H9 (cell line): ENCODE data around the gene ZNF350. TPM values are rescaled to one million over a fixed set of nuclear protein-coding genes. Genes with fewer than 3 reads are reported as not detected.

Experiments
- DNase-seq: peaks from one replicate; pipeline ENCODE4 v3.0.0-alpha.2; 2017
- H2AFZ ChIP-seq: one replicate; pipeline ENCODE4 v1.6.1; 2013; ENCODE audit warnings: mild to moderate bottlenecking, low read length, control low read depth, moderate library complexity
- H2AK5ac ChIP-seq: 2 replicates; pipeline ENCODE4 v1.6.1; 2013; ENCODE audit warnings: low read length, control low read depth, mixed read lengths; ENCODE audit not compliant: insufficient read length
- H2BK120ac ChIP-seq: one replicate; pipeline ENCODE4 v1.6.1; 2013; ENCODE audit warnings: low read depth, mild to moderate bottlenecking, low read length, control low read depth, inconsistent platforms; ENCODE audit not compliant: poor library complexity, severe bottlenecking
- H2BK12ac ChIP-seq: 2 replicates; pipeline ENCODE4 v1.6.1; 2013; ENCODE audit warnings: low read length, control low read depth, mixed read lengths, low read depth; ENCODE audit not compliant: insufficient read length
- H2BK15ac ChIP-seq: 2 replicates; pipeline ENCODE4 v1.6.1; 2013; ENCODE audit warnings: low read depth, low read length, control low read depth
- H2BK20ac ChIP-seq: one replicate; pipeline ENCODE4 v1.6.1; 2013; ENCODE audit warnings: low read depth, mild to moderate bottlenecking, low read length, control low read depth, inconsistent platforms; ENCODE audit not compliant: poor library complexity, severe bottlenecking
- H2BK5ac ChIP-seq: 2 replicates; pipeline ENCODE4 v1.6.1; 2013; ENCODE audit warnings: low read length, control low read depth, mixed read lengths; ENCODE audit not compliant: insufficient read length
- H3K14ac ChIP-seq: 2 replicates; pipeline ENCODE4 v1.6.1; 2013; ENCODE audit warnings: low read length, control low read depth; ENCODE audit not compliant: insufficient read depth
- H3K18ac ChIP-seq: 2 replicates; pipeline ENCODE4 v1.6.1; 2013; ENCODE audit warnings: low read depth, mild to moderate bottlenecking, mixed read lengths, low read length, control low read depth; ENCODE audit not compliant: insufficient read length
- H3K23ac ChIP-seq: 2 replicates; pipeline ENCODE4 v1.6.1; 2013; ENCODE audit warnings: low read length, control low read depth, mixed read lengths, low read depth; ENCODE audit not compliant: insufficient read length
- H3K23me2 ChIP-seq: 2 replicates; pipeline ENCODE4 v1.6.1; 2013; ENCODE audit warnings: low read depth, mild to moderate bottlenecking, mixed read lengths, low read length, control low read depth; ENCODE audit not compliant: insufficient read length, poor library complexity, severe bottlenecking
- H3K27ac ChIP-seq: 2 replicates; pipeline ENCODE4 v1.5.1; 2013; ENCODE audit warnings: low read length, control low read depth, mixed read lengths, low read depth; ENCODE audit not compliant: insufficient read length
- H3K27me3 ChIP-seq: 2 replicates; pipeline ENCODE4 v1.6.1; 2013; ENCODE audit warnings: low read length, control low read depth, inconsistent platforms; ENCODE audit not compliant: insufficient read depth
- H3K4ac ChIP-seq: 2 replicates; pipeline ENCODE4 v1.6.1; 2013; ENCODE audit warnings: low read depth, mild to moderate bottlenecking, control low read depth, inconsistent platforms, low read length, moderate library complexity
- H3K4me1 ChIP-seq: 2 replicates; pipeline ENCODE4 v1.6.1; 2013; ENCODE audit warnings: low read length, control low read depth, inconsistent platforms; ENCODE audit not compliant: insufficient read depth
- H3K4me2 ChIP-seq: 2 replicates; pipeline ENCODE4 v1.6.1; 2013; ENCODE audit warnings: low read length, control low read depth, mixed read lengths; ENCODE audit not compliant: insufficient read length, insufficient read depth
- H3K56ac ChIP-seq: 2 replicates; pipeline ENCODE4 v1.6.1; 2013; ENCODE audit warnings: low read depth, mild to moderate bottlenecking, mixed read lengths, low read length, control low read depth; ENCODE audit not compliant: insufficient read length
- H3K79me1 ChIP-seq: 2 replicates; pipeline ENCODE4 v1.6.1; 2013; ENCODE audit warnings: low read depth, mild to moderate bottlenecking, moderate library complexity, low read length, control low read depth, inconsistent platforms; ENCODE audit not compliant: insufficient read depth, poor library complexity, severe bottlenecking
- H3K79me2 ChIP-seq: 2 replicates; pipeline ENCODE4 v1.6.1; 2013; ENCODE audit warnings: low read length, control low read depth, inconsistent platforms; ENCODE audit not compliant: insufficient read depth
- H3K9ac ChIP-seq: 2 replicates; pipeline ENCODE4 v1.6.1; 2013; ENCODE audit warnings: low read length, control low read depth, mixed read lengths; ENCODE audit not compliant: insufficient read length; ENCODE audit errors: extremely low read depth
- H3K9me3 ChIP-seq: one replicate; pipeline ENCODE4 v1.6.1; 2013; ENCODE audit warnings: low read depth, low read length, inconsistent platforms; ENCODE audit not compliant: control insufficient read depth
- H3T11ph ChIP-seq: one replicate; pipeline ENCODE4 v1.6.1; 2013; ENCODE audit warnings: mild to moderate bottlenecking, low read length, control low read depth, inconsistent platforms
- H4K20me1 ChIP-seq: one replicate; pipeline ENCODE4 v1.6.1; 2013; ENCODE audit not compliant: control insufficient read depth, insufficient read length, insufficient read depth
- H4K5ac ChIP-seq: 2 replicates; pipeline ENCODE4 v1.6.1; 2013; ENCODE audit warnings: low read depth, mild to moderate bottlenecking, mixed read lengths, low read length, control low read depth; ENCODE audit not compliant: insufficient read length
- H4K8ac ChIP-seq: replicated peaks from 2 replicates; pipeline ENCODE4 v1.6.1; 2013; ENCODE audit warnings: low read length, control low read depth, mixed read lengths, low read depth; ENCODE audit not compliant: insufficient read length
- H4K91ac ChIP-seq: 2 replicates; pipeline ENCODE4 v1.6.1; 2013; ENCODE audit warnings: low read depth, mild to moderate bottlenecking, moderate library complexity, mixed read lengths, low read length, control low read depth; ENCODE audit not compliant: insufficient read length
- H3K27ac Mint-ChIP-seq, 3 experiments: 2 replicates in 2 of 3; 3 replicates in 1 of 3; pipeline ENCODE4 v1.8.0; 2020 to 2021; ENCODE audit warnings: mixed read lengths in 3 of 3, mild to moderate bottlenecking in 1 of 3, moderate library complexity in 1 of 3
- H3K27me3 Mint-ChIP-seq: 2 replicates; pipeline ENCODE4 v1.8.0; 2021; ENCODE audit warnings: low read depth, mild to moderate bottlenecking, moderate library complexity, mixed read lengths
- H3K36me3 Mint-ChIP-seq, 3 experiments: 2 replicates in 2 of 3; 3 replicates in 1 of 3; pipeline ENCODE4 v1.8.0; 2020 to 2021; ENCODE audit warnings: low read depth in 3 of 3, mixed read lengths in 3 of 3; ENCODE audit not compliant: insufficient read depth in 1 of 3
- H3K4me1 Mint-ChIP-seq, 2 experiments: 2 replicates each; pipeline ENCODE4 v1.8.0; 2020; ENCODE audit warnings: mixed read lengths in 2 of 2
- H3K4me3 Mint-ChIP-seq, 2 experiments: 2 replicates in 1 of 2; 3 replicates in 1 of 2; pipeline ENCODE4 v1.8.0; 2020 to 2021; ENCODE audit warnings: mild to moderate bottlenecking in 2 of 2, mixed read lengths in 2 of 2, moderate library complexity in 1 of 2
- H3K9me3 Mint-ChIP-seq, 2 experiments: 2 replicates in 1 of 2; 3 replicates in 1 of 2; pipeline ENCODE4 v1.8.0; 2020; ENCODE audit warnings: mild to moderate bottlenecking in 2 of 2, mixed read lengths in 2 of 2, moderate library complexity in 1 of 2
- WGBS: extraction: QIAGEN DNeasy Blood & Tissue Kit; methylation state at CpG from one replicate; pipeline ENCODE4 v1.1.7; 2013; ENCODE audit warnings: missing lambda C conversion rate, low lambda C conversion rate, mixed read lengths; ENCODE audit not compliant: insufficient read length; ENCODE audit errors: extremely low coverage; 5-methylcytosine and 5-hydroxymethylcytosine counted together
- total RNA-seq: library from RNA; stranded (reverse); gene quantifications from 2 replicates; pipeline ENCODE4 v1.2.1, GENCODE V29; 2021
- TF ChIP-seq, protein P1 (sequence below): fragments of 200-600 bp; sonication (generic); conservative IDR thresholded peaks from 3 replicates; pipeline ENCODE4 v1.8.0; 2021; ENCODE audit warnings: antibody characterized with exemption, mild to moderate bottlenecking

ZNF350 gene
- total RNA-seq, 1 experiment from 2014 or later, result 12.9 TPM

DNA sequence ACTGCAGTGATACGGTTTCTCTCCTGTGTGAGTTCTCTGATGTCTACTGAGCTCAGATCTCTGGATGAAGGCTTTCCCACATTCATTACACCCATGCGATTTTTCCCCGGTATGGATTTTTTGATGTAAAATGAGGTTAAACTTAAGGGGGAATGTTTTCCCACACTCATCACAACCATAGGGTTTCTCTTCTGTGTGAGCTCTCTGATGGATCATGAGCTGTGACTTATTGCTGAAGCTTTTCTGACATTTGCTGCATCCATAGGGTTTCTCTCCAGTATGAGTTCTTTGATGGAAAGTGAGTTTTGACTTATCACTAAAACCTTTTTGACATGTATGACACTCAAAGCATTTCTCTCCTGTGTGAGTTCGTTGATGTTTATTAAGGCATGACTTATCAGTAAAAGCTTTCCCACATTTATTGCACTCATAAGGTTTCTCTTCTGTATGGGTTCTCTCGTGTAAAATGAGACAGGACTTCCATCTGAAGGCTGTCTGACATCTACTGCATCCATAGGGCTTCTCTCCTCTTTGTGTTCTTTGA, 71.2 kb downstream of the ZNF350 start:
- no peak overlapping the region for H4K8ac ChIP-seq
- WGBS, result no CpG with 5 or more reads among the region's 5 CpGs
- no peak overlapping the region for H4K5ac ChIP-seq
- H3K4me2 ChIP-seq, result no peak overlapping the region
- H3K9me3 Mint-ChIP-seq, result peaks cover 87 to 92% of the 10 kb centered on the region in 2 experiments
- H3K27me3 ChIP-seq, result no peaks in the 10 kb centered on the region
- peaks cover 15 to 78% (median 56%) of the 10 kb centered on the region in 3 experiments for H3K36me3 Mint-ChIP-seq
- no peak overlapping the region for H2BK120ac ChIP-seq
- no peak overlapping the region for H2BK15ac ChIP-seq
- no peak overlapping the region for H3K56ac ChIP-seq
- H3K9ac ChIP-seq, result no peak overlapping the region
- H3K23ac ChIP-seq, result no peak overlapping the region
- no peak for DNase-seq
- H3K4me1 ChIP-seq, result no peaks in the 10 kb centered on the region
- H3K4me3 Mint-ChIP-seq, result no peak overlapping the region
- H3K27ac Mint-ChIP-seq, result no peak overlapping the region
- no peak overlapping the region for H3T11ph ChIP-seq
- no peak overlapping the region for H4K91ac ChIP-seq
- no peak overlapping the region for H3K14ac ChIP-seq
- H3K23me2 ChIP-seq, result no peaks in the 10 kb centered on the region
- no peak overlapping the region for H2AK5ac ChIP-seq
- no peak overlapping the region for H2AFZ ChIP-seq
- H3K79me2 ChIP-seq, result no peaks in the 10 kb centered on the region
- H2BK5ac ChIP-seq, result no peak overlapping the region
- peaks cover 83% of the 10 kb centered on the region for H3K9me3 ChIP-seq
- H4K20me1 ChIP-seq, result no peaks in the 10 kb centered on the region
- peaks cover 2% of the 10 kb centered on the region in 2 experiments; a peak in 2 of 4 replicates for H3K4me1 Mint-ChIP-seq
- TF ChIP-seq, protein P1, sequence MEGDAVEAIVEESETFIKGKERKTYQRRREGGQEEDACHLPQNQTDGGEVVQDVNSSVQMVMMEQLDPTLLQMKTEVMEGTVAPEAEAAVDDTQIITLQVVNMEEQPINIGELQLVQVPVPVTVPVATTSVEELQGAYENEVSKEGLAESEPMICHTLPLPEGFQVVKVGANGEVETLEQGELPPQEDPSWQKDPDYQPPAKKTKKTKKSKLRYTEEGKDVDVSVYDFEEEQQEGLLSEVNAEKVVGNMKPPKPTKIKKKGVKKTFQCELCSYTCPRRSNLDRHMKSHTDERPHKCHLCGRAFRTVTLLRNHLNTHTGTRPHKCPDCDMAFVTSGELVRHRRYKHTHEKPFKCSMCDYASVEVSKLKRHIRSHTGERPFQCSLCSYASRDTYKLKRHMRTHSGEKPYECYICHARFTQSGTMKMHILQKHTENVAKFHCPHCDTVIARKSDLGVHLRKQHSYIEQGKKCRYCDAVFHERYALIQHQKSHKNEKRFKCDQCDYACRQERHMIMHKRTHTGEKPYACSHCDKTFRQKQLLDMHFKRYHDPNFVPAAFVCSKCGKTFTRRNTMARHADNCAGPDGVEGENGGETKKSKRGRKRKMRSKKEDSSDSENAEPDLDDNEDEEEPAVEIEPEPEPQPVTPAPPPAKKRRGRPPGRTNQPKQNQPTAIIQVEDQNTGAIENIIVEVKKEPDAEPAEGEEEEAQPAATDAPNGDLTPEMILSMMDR, result no peak
- H3K27me3 Mint-ChIP-seq, result peaks cover 4% of the 10 kb centered on the region; the same call in 1 of the 2 replicates
- H2BK20ac ChIP-seq, result no peak overlapping the region
- H3K79me1 ChIP-seq, result no peaks in the 10 kb centered on the region
- H3K18ac ChIP-seq, result no peak overlapping the region
- no peak overlapping the region for H3K27ac ChIP-seq
- no peak overlapping the region for H2BK12ac ChIP-seq
- no peak overlapping the region for H3K4ac ChIP-seq

Other genes starting within 250 kb of the ZNF350 start
- not detected in 2 replicates for gene FPR1, start 235.0 kb downstream of the ZNF350 start, total RNA-seq
- gene FPR2, start 225.7 kb downstream of the ZNF350 start, total RNA-seq, result not detected in 2 replicates
- gene FPR3, start 191.7 kb downstream of the ZNF350 start, total RNA-seq, result not detected in 2 replicates
- 39.4 and 42.1 TPM in 2 replicates for gene ZNF577, start 98.9 kb downstream of the ZNF350 start, total RNA-seq
- 147 and 148 TPM in 2 replicates for gene ZNF649, start 81.8 kb downstream of the ZNF350 start, total RNA-seq
- 20.6 and 22.8 TPM in 2 replicates for gene ZNF613, start 59.4 kb downstream of the ZNF350 start, total RNA-seq
- 11.3 and 12.0 TPM in 2 replicates for gene ZNF615, start 21.4 kb upstream of the ZNF350 start, total RNA-seq
- gene ZNF614, start 41.5 kb upstream of the ZNF350 start, total RNA-seq, result 23.1 and 25.0 TPM in 2 replicates
- gene ZNF432, start 62.0 kb upstream of the ZNF350 start, total RNA-seq, result 13.2 and 13.6 TPM in 2 replicates
- 21.5 and 23.3 TPM in 2 replicates for gene ZNF841, start 108.9 kb upstream of the ZNF350 start, total RNA-seq
- gene ZNF616, start 153.1 kb upstream of the ZNF350 start, total RNA-seq, result 31.3 and 32.0 TPM in 2 replicates
- 17.4 and 18.3 TPM in 2 replicates for gene ZNF836, start 184.8 kb upstream of the ZNF350 start, total RNA-seq
- gene PPP2R1A, start 203.2 kb upstream of the ZNF350 start, total RNA-seq, result 423 and 432 TPM in 2 replicates